ENCODE data around the gene ADAMTS17. TPM values are rescaled to one million over a fixed set of nuclear protein-coding genes. Genes with fewer than 3 reads are reported as not detected.
A peak's percentile ranks its signal among the peaks of the same experiment; 100 is the strongest.
"Not testable (repeated sequence)": the region's sequence is repeated elsewhere in the genome, so short reads cannot be mapped to it uniquely, and the experiment has no call there.

Gene ADAMTS17
- total RNA-seq, 1 donor: 7.6 TPM

GRCh38 chr15:100346866-100347512 lies 5.2 kb upstream of the ADAMTS17 start:
- Histone ChIP-seq H3K4me3 (ENCODE audit: low read length) (no peak overlapping the region), H3K27me3 (ENCODE audit: insufficient read depth, low read length) (peaks cover 23% of the 10 kb centered on the region), H3K4me1 (ENCODE audit: insufficient read depth, low read length) (peaks cover 18% of the 10 kb centered on the region), H3K9me3 (ENCODE audit: low read depth, low read length) (no peaks in the 10 kb centered on the region)

- Histone ChIP-seq H3K9me3 (ENCODE audit: low read depth, low read length) (no peaks in the 10 kb centered on the region), H3K27me3 (ENCODE audit: insufficient read depth, low read length) (peaks cover 26% of the 10 kb centered on the region), H3K4me3 (ENCODE audit: low read length) (no peak overlapping the region), H3K4me1 (ENCODE audit: insufficient read depth, low read length) (peaks cover 20% of the 10 kb centered on the region)
Observed at GRCh38 chr15:100345438-100345837, 3.7 kb upstream of the ADAMTS17 start.

- peaks cover 11% of the 10 kb centered on the region for H3K4me1 ChIP-seq (ENCODE audit: insufficient read depth, low read length)
- H3K9me3 ChIP-seq (ENCODE audit: low read depth, low read length): no peaks in the 10 kb centered on the region
- H3K27me3 ChIP-seq (ENCODE audit: insufficient read depth, low read length): peaks cover 43% of the 10 kb centered on the region
- no peak overlapping the region for H3K4me3 ChIP-seq (ENCODE audit: low read length)
Observed at GRCh38 chr15:100343251-100343650, 1.5 kb upstream of the ADAMTS17 start.

- Histone ChIP-seq H3K4me3 (ENCODE audit: low read length) (peak overlapping the region; percentile 44), H3K9me3 (ENCODE audit: low read depth, low read length) (no peaks in the 10 kb centered on the region), H3K27me3 (ENCODE audit: insufficient read depth, low read length) (peaks cover 43% of the 10 kb centered on the region), H3K4me1 (ENCODE audit: insufficient read depth, low read length) (peaks cover 11% of the 10 kb centered on the region)
Observed at GRCh38 chr15:100341239-100341749, 481 bp downstream of the ADAMTS17 start.

GRCh38 chr15:100340721-100341238 lies 995 bp downstream of the ADAMTS17 start:
- H3K4me3 ChIP-seq (ENCODE audit: low read length): no peak overlapping the region

GRCh38 chr15:100339999-100340398 lies 1.8 kb downstream of the ADAMTS17 start:
- no peaks in the 10 kb centered on the region for H3K9me3 ChIP-seq (ENCODE audit: low read depth, low read length)
- H3K4me1 ChIP-seq (ENCODE audit: insufficient read depth, low read length): peaks cover 11% of the 10 kb centered on the region
- H3K4me3 ChIP-seq (ENCODE audit: low read length): no peak overlapping the region
- peaks cover 43% of the 10 kb centered on the region for H3K27me3 ChIP-seq (ENCODE audit: insufficient read depth, low read length)

More at GRCh38 chr15:100340721-100341238, 995 bp downstream of the ADAMTS17 start:
- H3K4me1 ChIP-seq (ENCODE audit: insufficient read depth, low read length): peaks cover 11% of the 10 kb centered on the region
- no peaks in the 10 kb centered on the region for H3K9me3 ChIP-seq (ENCODE audit: low read depth, low read length)
- H3K27me3 ChIP-seq (ENCODE audit: insufficient read depth, low read length): peaks cover 43% of the 10 kb centered on the region

GRCh38 chr15:100339451-100339850 lies 2.3 kb downstream of the ADAMTS17 start:
- not testable (repeated sequence) for H3K4me3 ChIP-seq (ENCODE audit: low read length); H3K9me3 ChIP-seq (ENCODE audit: low read depth, low read length)
- Histone ChIP-seq H3K27me3 (ENCODE audit: insufficient read depth, low read length) (peaks cover 39% of the 10 kb centered on the region), H3K4me1 (ENCODE audit: insufficient read depth, low read length) (peaks cover 12% of the 10 kb centered on the region)

- Histone ChIP-seq H3K4me1 (ENCODE audit: insufficient read depth, low read length) (peaks cover 15% of the 10 kb centered on the region), H3K9me3 (ENCODE audit: low read depth, low read length) (no peaks in the 10 kb centered on the region), H3K27me3 (ENCODE audit: insufficient read depth, low read length) (peaks cover 34% of the 10 kb centered on the region), H3K4me3 (ENCODE audit: low read length) (no peak overlapping the region)
Observed at GRCh38 chr15:100338971-100339444, 2.8 kb downstream of the ADAMTS17 start.

GRCh38 chr15:100338247-100338646 lies 3.5 kb downstream of the ADAMTS17 start:
- Histone ChIP-seq H3K4me1 (ENCODE audit: insufficient read depth, low read length) (peaks cover 15% of the 10 kb centered on the region), H3K9me3 (ENCODE audit: low read depth, low read length) (no peaks in the 10 kb centered on the region), H3K27me3 (ENCODE audit: insufficient read depth, low read length) (peaks cover 30% of the 10 kb centered on the region), H3K4me3 (ENCODE audit: low read length) (no peak overlapping the region)

GRCh38 chr15:100337096-100338044 lies 4.4 kb downstream of the ADAMTS17 start:
- no peak overlapping the region for H3K4me3 ChIP-seq (ENCODE audit: low read length)
- H3K4me1 ChIP-seq (ENCODE audit: insufficient read depth, low read length): peaks cover 14% of the 10 kb centered on the region
- H3K27me3 ChIP-seq (ENCODE audit: insufficient read depth, low read length): peaks cover 26% of the 10 kb centered on the region
- H3K9me3 ChIP-seq (ENCODE audit: low read depth, low read length): no peaks in the 10 kb centered on the region

- Histone ChIP-seq H3K9me3 (ENCODE audit: low read depth, low read length) (no peaks in the 10 kb centered on the region), H3K27me3 (ENCODE audit: insufficient read depth, low read length) (peaks cover 23% of the 10 kb centered on the region), H3K4me3 (ENCODE audit: low read length) (no peak overlapping the region), H3K4me1 (ENCODE audit: insufficient read depth, low read length) (peaks cover 17% of the 10 kb centered on the region)
Observed at GRCh38 chr15:100336061-100336460, 5.7 kb downstream of the ADAMTS17 start.

- Histone ChIP-seq H3K4me1 (ENCODE audit: insufficient read depth, low read length) (peaks cover 16% of the 10 kb centered on the region), H3K4me3 (ENCODE audit: low read length) (no peak overlapping the region), H3K27me3 (ENCODE audit: insufficient read depth, low read length) (peaks cover 18% of the 10 kb centered on the region), H3K9me3 (ENCODE audit: low read depth, low read length) (no peaks in the 10 kb centered on the region)
Observed at GRCh38 chr15:100335335-100335999, 6.3 kb downstream of the ADAMTS17 start.

GRCh38 chr15:100334905-100335304 lies 6.9 kb downstream of the ADAMTS17 start:
- peaks cover 12% of the 10 kb centered on the region for H3K27me3 ChIP-seq (ENCODE audit: insufficient read depth, low read length)
- H3K4me3 ChIP-seq (ENCODE audit: low read length): no peak overlapping the region
- no peaks in the 10 kb centered on the region for H3K9me3 ChIP-seq (ENCODE audit: low read depth, low read length)
- peaks cover 21% of the 10 kb centered on the region for H3K4me1 ChIP-seq (ENCODE audit: insufficient read depth, low read length)

GRCh38 chr15:100334456-100334855 lies 7.3 kb downstream of the ADAMTS17 start:
- Histone ChIP-seq H3K4me3 (ENCODE audit: low read length) (no peak overlapping the region), H3K9me3 (ENCODE audit: low read depth, low read length) (no peaks in the 10 kb centered on the region), H3K4me1 (ENCODE audit: insufficient read depth, low read length) (peaks cover 25% of the 10 kb centered on the region), H3K27me3 (ENCODE audit: insufficient read depth, low read length) (peaks cover 8% of the 10 kb centered on the region)
